Measurements from ENCODE around the gene CCDC192.
A peak's percentile ranks its signal among the peaks of the same experiment; 100 is the strongest.

CCDC192 gene

DNA sequence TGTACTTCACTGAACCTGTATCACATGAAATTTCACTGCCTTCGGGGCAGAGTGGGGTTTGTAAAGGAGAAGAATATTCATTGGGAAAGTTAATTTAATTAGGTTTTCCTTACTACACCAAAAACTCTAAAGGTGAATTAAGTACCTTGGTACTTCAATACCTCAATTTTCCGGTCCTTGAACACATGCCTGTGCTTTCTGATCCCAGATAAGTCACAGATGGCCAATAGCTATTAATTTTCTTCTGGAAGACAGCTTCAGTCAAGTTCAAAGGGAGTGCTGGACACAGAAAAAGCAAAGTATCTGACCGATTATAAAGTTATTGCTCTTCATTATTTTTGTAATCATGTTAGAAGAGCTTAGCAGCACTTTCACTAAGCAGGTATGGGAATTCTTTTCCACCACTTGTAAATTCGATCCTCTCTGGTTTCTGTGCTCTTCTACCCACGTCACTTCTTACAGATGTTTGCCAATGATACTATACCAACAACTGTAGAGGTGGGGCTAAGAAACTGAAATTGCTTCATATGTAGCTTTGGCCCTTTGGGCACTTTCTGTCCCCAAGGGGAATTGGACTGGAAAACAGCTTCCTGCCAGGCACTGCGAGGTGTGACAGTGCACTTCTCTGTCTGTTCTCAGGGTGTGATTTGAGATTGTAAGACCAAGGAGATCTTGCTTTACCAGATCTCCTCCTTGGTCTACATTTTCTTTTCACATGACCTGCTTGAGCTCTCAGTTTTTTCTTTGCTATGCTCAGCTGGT lies 164.0 kb downstream of the CCDC192 start:
- Histone ChIP-seq H3K4me1 (ENCODE audit: control insufficient read depth in 1 of 2, insufficient read depth in 2 of 2, low read length in 2 of 2) (peaks cover 30 to 36% of the 10 kb centered on the region in 2 donors), H3K36me3 (ENCODE audit: control insufficient read depth in 1 of 2, insufficient read depth in 2 of 2, low read length in 2 of 2) (no peaks in the 10 kb centered on the region), H3K9me3 (ENCODE audit: control insufficient read depth in 1 of 2, low read length in 2 of 2) (no peaks in the 10 kb centered on the region), H3K9ac (ENCODE audit: low read depth in 1 of 2, low read length in 2 of 2) (peak overlapping the region in 1 of 2 donors; percentile 15), H3K27me3 (ENCODE audit: control insufficient read depth in 1 of 2, insufficient read depth in 2 of 2, low read length in 2 of 2) (no peaks in the 10 kb centered on the region), H3K4me3 (ENCODE audit: low read depth in 1 of 2, low read length in 2 of 2) (peak overlapping the region in 1 of 2 donors; percentile 17), H3K27ac (ENCODE audit: low read depth, low read length) (peak overlapping the region; percentile 4)

- Histone ChIP-seq H3K9ac (ENCODE audit: low read depth in 1 of 2, low read length in 2 of 2) (no peak overlapping the region), H3K27me3 (ENCODE audit: control insufficient read depth in 1 of 2, insufficient read depth in 2 of 2, low read length in 2 of 2) (no peaks in the 10 kb centered on the region), H3K27ac (ENCODE audit: low read depth, low read length) (no peak overlapping the region), H3K9me3 (ENCODE audit: control insufficient read depth in 1 of 2, low read length in 2 of 2) (no peaks in the 10 kb centered on the region), H3K4me3 (ENCODE audit: low read depth in 1 of 2, low read length in 2 of 2) (no peak overlapping the region), H3K36me3 (ENCODE audit: control insufficient read depth in 1 of 2, insufficient read depth in 2 of 2, low read length in 2 of 2) (no peaks in the 10 kb centered on the region), H3K4me1 (ENCODE audit: control insufficient read depth in 1 of 2, insufficient read depth in 2 of 2, low read length in 2 of 2) (peaks cover 17 to 26% of the 10 kb centered on the region in 2 donors)
Observed at GRCh38 chr5:127870914-127871313, 167.7 kb downstream of the CCDC192 start.

GRCh38 chr5:127871503-127872153 lies 168.4 kb downstream of the CCDC192 start:
- Histone ChIP-seq H3K4me3 (ENCODE audit: low read depth in 1 of 2, low read length in 2 of 2) (no peak overlapping the region), H3K27me3 (ENCODE audit: control insufficient read depth in 1 of 2, insufficient read depth in 2 of 2, low read length in 2 of 2) (no peaks in the 10 kb centered on the region), H3K9ac (ENCODE audit: low read depth in 1 of 2, low read length in 2 of 2) (no peak overlapping the region), H3K27ac (ENCODE audit: low read depth, low read length) (no peak overlapping the region), H3K9me3 (ENCODE audit: control insufficient read depth in 1 of 2, low read length in 2 of 2) (no peaks in the 10 kb centered on the region), H3K4me1 (ENCODE audit: control insufficient read depth in 1 of 2, insufficient read depth in 2 of 2, low read length in 2 of 2) (peaks cover 20 to 29% of the 10 kb centered on the region in 2 donors), H3K36me3 (ENCODE audit: control insufficient read depth in 1 of 2, insufficient read depth in 2 of 2, low read length in 2 of 2) (no peaks in the 10 kb centered on the region)

GRCh38 chr5:127872494-127872893 lies 169.3 kb downstream of the CCDC192 start:
- Histone ChIP-seq H3K36me3 (ENCODE audit: control insufficient read depth in 1 of 2, insufficient read depth in 2 of 2, low read length in 2 of 2) (no peaks in the 10 kb centered on the region), H3K9ac (ENCODE audit: low read depth in 1 of 2, low read length in 2 of 2) (no peak overlapping the region), H3K27ac (ENCODE audit: low read depth, low read length) (no peak overlapping the region), H3K9me3 (ENCODE audit: control insufficient read depth in 1 of 2, low read length in 2 of 2) (no peaks in the 10 kb centered on the region), H3K4me1 (ENCODE audit: control insufficient read depth in 1 of 2, insufficient read depth in 2 of 2, low read length in 2 of 2) (peaks cover 23 to 24% of the 10 kb centered on the region in 2 donors), H3K27me3 (ENCODE audit: control insufficient read depth in 1 of 2, insufficient read depth in 2 of 2, low read length in 2 of 2) (no peaks in the 10 kb centered on the region), H3K4me3 (ENCODE audit: low read depth in 1 of 2, low read length in 2 of 2) (no peak overlapping the region)

- H3K27me3 ChIP-seq (ENCODE audit: control insufficient read depth in 1 of 2, insufficient read depth in 2 of 2, low read length in 2 of 2): no peaks in the 10 kb centered on the region
- H3K9me3 ChIP-seq (ENCODE audit: control insufficient read depth in 1 of 2, low read length in 2 of 2): no peaks in the 10 kb centered on the region
- peak overlapping the region; percentile 35 to 55 for H3K9ac ChIP-seq (ENCODE audit: low read depth in 1 of 2, low read length in 2 of 2)
- H3K4me1 ChIP-seq (ENCODE audit: control insufficient read depth in 1 of 2, insufficient read depth in 2 of 2, low read length in 2 of 2): peaks cover 18 to 24% of the 10 kb centered on the region in 2 donors
- peak overlapping the region; percentile 26 to 35 for H3K4me3 ChIP-seq (ENCODE audit: low read depth in 1 of 2, low read length in 2 of 2)
- no peaks in the 10 kb centered on the region for H3K36me3 ChIP-seq (ENCODE audit: control insufficient read depth in 1 of 2, insufficient read depth in 2 of 2, low read length in 2 of 2)
- no peak overlapping the region for H3K27ac ChIP-seq (ENCODE audit: low read depth, low read length)
Observed at GRCh38 chr5:127875235-127876021, 172.2 kb downstream of the CCDC192 start.

DNA sequence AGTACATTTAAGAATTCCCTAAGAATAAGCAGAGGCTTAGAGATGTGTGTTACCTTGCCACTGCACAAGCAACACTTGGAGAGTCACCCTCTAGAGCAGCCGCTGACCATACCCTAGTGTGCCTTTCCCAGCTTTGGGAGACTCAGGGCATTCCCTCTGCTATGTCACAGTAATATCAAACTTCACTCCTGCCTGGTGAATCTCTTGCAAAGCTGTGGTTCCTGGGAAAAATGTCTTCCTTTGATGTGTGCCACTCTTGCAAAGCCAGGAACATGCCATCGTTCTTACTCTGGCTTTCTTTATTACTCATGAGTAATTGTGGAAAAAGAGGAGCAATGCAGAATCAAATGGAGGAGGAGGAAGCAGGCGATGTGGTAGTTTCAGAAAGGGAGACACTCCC lies 173.2 kb downstream of the CCDC192 start:
- H3K27ac ChIP-seq (ENCODE audit: low read depth, low read length): no peak overlapping the region
- no peaks in the 10 kb centered on the region for H3K27me3 ChIP-seq (ENCODE audit: control insufficient read depth in 1 of 2, insufficient read depth in 2 of 2, low read length in 2 of 2)
- peak overlapping the region in 1 of 2 donors; percentile 10 for H3K4me3 ChIP-seq (ENCODE audit: low read depth in 1 of 2, low read length in 2 of 2)
- peak overlapping the region in 1 of 2 donors; percentile 35 for H3K9ac ChIP-seq (ENCODE audit: low read depth in 1 of 2, low read length in 2 of 2)
- no peaks in the 10 kb centered on the region for H3K36me3 ChIP-seq (ENCODE audit: control insufficient read depth in 1 of 2, insufficient read depth in 2 of 2, low read length in 2 of 2)
- no peaks in the 10 kb centered on the region for H3K9me3 ChIP-seq (ENCODE audit: control insufficient read depth in 1 of 2, low read length in 2 of 2)
- H3K4me1 ChIP-seq (ENCODE audit: control insufficient read depth in 1 of 2, insufficient read depth in 2 of 2, low read length in 2 of 2): peaks cover 18 to 24% of the 10 kb centered on the region in 2 donors

GRCh38 chr5:127878174-127878750 lies 175.1 kb downstream of the CCDC192 start:
- H3K4me3 ChIP-seq (ENCODE audit: low read depth in 1 of 2, low read length in 2 of 2): no peak overlapping the region
- H3K4me1 ChIP-seq (ENCODE audit: control insufficient read depth in 1 of 2, insufficient read depth in 2 of 2, low read length in 2 of 2): peaks cover 18 to 35% of the 10 kb centered on the region in 2 donors
- H3K9me3 ChIP-seq (ENCODE audit: control insufficient read depth in 1 of 2, low read length in 2 of 2): no peaks in the 10 kb centered on the region
- no peaks in the 10 kb centered on the region for H3K36me3 ChIP-seq (ENCODE audit: control insufficient read depth in 1 of 2, insufficient read depth in 2 of 2, low read length in 2 of 2)
- H3K27ac ChIP-seq (ENCODE audit: low read depth, low read length): no peak overlapping the region
- H3K27me3 ChIP-seq (ENCODE audit: control insufficient read depth in 1 of 2, insufficient read depth in 2 of 2, low read length in 2 of 2): no peaks in the 10 kb centered on the region
- no peak overlapping the region for H3K9ac ChIP-seq (ENCODE audit: low read depth in 1 of 2, low read length in 2 of 2)

- no peaks in the 10 kb centered on the region for H3K9me3 ChIP-seq (ENCODE audit: control insufficient read depth in 1 of 2, low read length in 2 of 2)
- H3K36me3 ChIP-seq (ENCODE audit: control insufficient read depth in 1 of 2, insufficient read depth in 2 of 2, low read length in 2 of 2): no peaks in the 10 kb centered on the region
- H3K9ac ChIP-seq (ENCODE audit: low read depth in 1 of 2, low read length in 2 of 2): no peak overlapping the region
- no peaks in the 10 kb centered on the region for H3K27me3 ChIP-seq (ENCODE audit: control insufficient read depth in 1 of 2, insufficient read depth in 2 of 2, low read length in 2 of 2)
- no peak overlapping the region for H3K27ac ChIP-seq (ENCODE audit: low read depth, low read length)
- H3K4me3 ChIP-seq (ENCODE audit: low read depth in 1 of 2, low read length in 2 of 2): no peak overlapping the region
- peaks cover 15 to 35% of the 10 kb centered on the region in 2 donors for H3K4me1 ChIP-seq (ENCODE audit: control insufficient read depth in 1 of 2, insufficient read depth in 2 of 2, low read length in 2 of 2)
Observed at GRCh38 chr5:127884416-127884815, 181.2 kb downstream of the CCDC192 start.

- H3K27ac ChIP-seq (ENCODE audit: low read depth, low read length): no peak overlapping the region
- peak overlapping the region in 1 of 2 donors; percentile 9 for H3K9ac ChIP-seq (ENCODE audit: low read depth in 1 of 2, low read length in 2 of 2)
- no peaks in the 10 kb centered on the region for H3K27me3 ChIP-seq (ENCODE audit: control insufficient read depth in 1 of 2, insufficient read depth in 2 of 2, low read length in 2 of 2)
- H3K36me3 ChIP-seq (ENCODE audit: control insufficient read depth in 1 of 2, insufficient read depth in 2 of 2, low read length in 2 of 2): no peaks in the 10 kb centered on the region
- peaks cover 15 to 35% of the 10 kb centered on the region in 2 donors for H3K4me1 ChIP-seq (ENCODE audit: control insufficient read depth in 1 of 2, insufficient read depth in 2 of 2, low read length in 2 of 2)
- no peaks in the 10 kb centered on the region for H3K9me3 ChIP-seq (ENCODE audit: control insufficient read depth in 1 of 2, low read length in 2 of 2)
- no peak overlapping the region for H3K4me3 ChIP-seq (ENCODE audit: low read depth in 1 of 2, low read length in 2 of 2)
Observed at GRCh38 chr5:127885176-127885575, 182.0 kb downstream of the CCDC192 start.

Data from duodenal mucosa (tissue), 2 donors.